ENCODE data around the gene SLC12A7. TPM values are rescaled to one million over a fixed set of nuclear protein-coding genes. Genes with fewer than 3 reads are reported as not detected.

The SLC12A7 gene
- total RNA-seq, 1 experiment from 2014 or later, result 30.8 TPM

DNA sequence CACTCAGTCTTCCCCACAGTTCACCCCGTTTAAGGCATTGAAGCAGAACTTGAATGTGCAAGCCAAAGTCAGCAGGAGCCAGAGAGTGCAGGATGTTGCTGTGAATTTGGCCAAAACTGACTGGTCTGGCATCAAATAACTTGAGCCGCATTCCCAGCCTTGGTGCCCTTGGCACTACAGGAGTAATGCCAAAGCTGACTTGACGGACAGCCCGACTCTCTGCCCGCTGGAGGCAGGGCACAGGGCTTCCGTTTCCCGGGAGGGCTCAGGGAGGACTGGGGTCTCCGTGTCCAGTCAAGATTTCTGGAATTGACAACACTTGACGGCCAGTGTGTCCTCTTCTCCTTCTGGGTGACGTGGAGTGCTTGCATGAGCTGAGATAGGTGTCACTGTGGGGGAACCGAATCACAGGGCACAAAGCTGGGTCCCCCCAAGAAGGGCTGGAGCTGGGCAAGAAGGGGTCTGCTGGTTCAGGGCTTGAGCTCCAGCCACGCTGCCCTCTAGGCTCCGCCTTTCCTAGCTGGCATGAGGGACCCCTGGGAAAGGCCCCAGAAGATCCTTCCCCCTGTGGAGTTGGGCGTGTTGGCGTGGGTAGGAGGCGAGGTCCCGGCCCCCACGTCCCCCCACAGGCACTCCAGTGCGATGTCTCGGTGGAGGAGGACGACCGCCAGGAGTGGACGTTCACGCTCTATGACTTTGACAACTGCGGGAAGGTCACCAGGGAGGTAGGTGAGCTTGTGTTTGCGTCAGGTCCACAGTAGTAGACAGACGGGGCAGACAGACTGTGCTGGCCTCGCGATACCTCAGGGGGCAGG is 78.0 kb downstream of the SLC12A7 start:
- H3K14ac ChIP-seq (ENCODE audit: insufficient read depth, low read length), result peak overlapping the region; percentile 13; the same call in 1 of the 2 replicates
- no peak overlapping the region for H3K4me2 ChIP-seq (ENCODE audit: insufficient read depth, insufficient read length, low read length)
- H3K4me1 Mint-ChIP-seq, result peaks cover 4 to 10% of the 10 kb centered on the region in 2 experiments; a peak in 3 of 4 replicates
- H3K4me1 ChIP-seq (ENCODE audit: insufficient read depth, low read length), result no peaks in the 10 kb centered on the region
- H3K27ac Mint-ChIP-seq, result peak overlapping the region in 1 of 3 experiments; percentile 70; a peak in 2 of 7 replicates
- no peak overlapping the region for H3K4me3 Mint-ChIP-seq
- no peak overlapping the region for H3T11ph ChIP-seq (ENCODE audit: low read length)
- no peak overlapping the region for H3K9ac ChIP-seq (ENCODE audit: extremely low read depth, insufficient read length, low read length)
- no peaks in the 10 kb centered on the region for H3K9me3 ChIP-seq (ENCODE audit: control insufficient read depth, low read depth, low read length)
- no peak overlapping the region for H2BK120ac ChIP-seq (ENCODE audit: low read depth, low read length, poor library complexity, severe bottlenecking)
- no peak overlapping the region for H4K91ac ChIP-seq (ENCODE audit: insufficient read length, low read depth, low read length)
- no peak for DNase-seq
- H3K27me3 ChIP-seq (ENCODE audit: insufficient read depth, low read length), result no peaks in the 10 kb centered on the region
- H3K23me2 ChIP-seq (ENCODE audit: insufficient read length, low read depth, low read length, poor library complexity, severe bottlenecking), result no peaks in the 10 kb centered on the region
- no peak overlapping the region for H3K4ac ChIP-seq (ENCODE audit: low read depth, low read length)
- no peak overlapping the region for H2AK5ac ChIP-seq (ENCODE audit: insufficient read length, low read length)
- H3K18ac ChIP-seq (ENCODE audit: insufficient read length, low read depth, low read length), result no peak overlapping the region
- H3K79me2 ChIP-seq (ENCODE audit: insufficient read depth, low read length), result no peaks in the 10 kb centered on the region
- no peak overlapping the region for H2BK15ac ChIP-seq (ENCODE audit: low read depth, low read length)
- H2BK12ac ChIP-seq (ENCODE audit: insufficient read length, low read depth, low read length), result no peak overlapping the region
- H3K27me3 Mint-ChIP-seq (ENCODE audit: low read depth), result no peaks in the 10 kb centered on the region; the same call in 1 of the 2 replicates
- no peak overlapping the region for H3K23ac ChIP-seq (ENCODE audit: insufficient read length, low read depth, low read length)
- no peak overlapping the region for H3K27ac ChIP-seq (ENCODE audit: insufficient read length, low read depth, low read length)
- no peaks in the 10 kb centered on the region for H3K79me1 ChIP-seq (ENCODE audit: insufficient read depth, low read depth, low read length, poor library complexity, severe bottlenecking)
- no peak overlapping the region for H2BK20ac ChIP-seq (ENCODE audit: low read depth, low read length, poor library complexity, severe bottlenecking)
- no peak overlapping the region for H4K8ac ChIP-seq (replicated peaks; ENCODE audit: insufficient read length, low read depth, low read length)
- no peak overlapping the region for H3K56ac ChIP-seq (ENCODE audit: insufficient read length, low read depth, low read length)
- H4K5ac ChIP-seq (ENCODE audit: insufficient read length, low read depth, low read length), result no peak overlapping the region
- WGBS (ENCODE audit: extremely low coverage, insufficient read length, low lambda C conversion rate), result no CpG with 5 or more reads among the region's 29 CpGs
- no peaks in the 10 kb centered on the region for H4K20me1 ChIP-seq (ENCODE audit: control insufficient read depth, insufficient read depth, insufficient read length)
- no peak overlapping the region for H2AFZ ChIP-seq (ENCODE audit: low read length)
- TF ChIP-seq, protein P1, sequence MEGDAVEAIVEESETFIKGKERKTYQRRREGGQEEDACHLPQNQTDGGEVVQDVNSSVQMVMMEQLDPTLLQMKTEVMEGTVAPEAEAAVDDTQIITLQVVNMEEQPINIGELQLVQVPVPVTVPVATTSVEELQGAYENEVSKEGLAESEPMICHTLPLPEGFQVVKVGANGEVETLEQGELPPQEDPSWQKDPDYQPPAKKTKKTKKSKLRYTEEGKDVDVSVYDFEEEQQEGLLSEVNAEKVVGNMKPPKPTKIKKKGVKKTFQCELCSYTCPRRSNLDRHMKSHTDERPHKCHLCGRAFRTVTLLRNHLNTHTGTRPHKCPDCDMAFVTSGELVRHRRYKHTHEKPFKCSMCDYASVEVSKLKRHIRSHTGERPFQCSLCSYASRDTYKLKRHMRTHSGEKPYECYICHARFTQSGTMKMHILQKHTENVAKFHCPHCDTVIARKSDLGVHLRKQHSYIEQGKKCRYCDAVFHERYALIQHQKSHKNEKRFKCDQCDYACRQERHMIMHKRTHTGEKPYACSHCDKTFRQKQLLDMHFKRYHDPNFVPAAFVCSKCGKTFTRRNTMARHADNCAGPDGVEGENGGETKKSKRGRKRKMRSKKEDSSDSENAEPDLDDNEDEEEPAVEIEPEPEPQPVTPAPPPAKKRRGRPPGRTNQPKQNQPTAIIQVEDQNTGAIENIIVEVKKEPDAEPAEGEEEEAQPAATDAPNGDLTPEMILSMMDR (conservative IDR thresholded peaks at IDR 0.05), result no peak
- no peaks in the 10 kb centered on the region for H3K9me3 Mint-ChIP-seq
- H3K36me3 Mint-ChIP-seq (ENCODE audit: insufficient read depth in 1 of 3, low read depth in 3 of 3), result peaks cover 0 to 3% (median 2%) of the 10 kb centered on the region in 3 experiments; a peak in 1 of 7 replicates
- H2BK5ac ChIP-seq (ENCODE audit: insufficient read length, low read length), result no peak overlapping the region

Measured in H9 (cell line).